RPMI7951 (cell line): Measurements from ENCODE around the gene CLEC16A. TPM values are rescaled to one million over a fixed set of nuclear protein-coding genes. Genes with fewer than 3 reads are reported as not detected.

Experiments used
- DNase-seq: peaks from one replicate; pipeline ENCODE4 v3.0.0-alpha.2; 2012; ENCODE audit warnings: low read depth
- total RNA-seq: library from RNA; depleted of rRNA; stranded (reverse); fragments of >200 nt; shearing (Covaris generic); gene quantifications from 2 replicates; pipeline ENCODE4 v1.2.3, GENCODE V29; 2014

CLEC16A gene
- total RNA-seq, 1 experiment from 2014 or later: 8.8 TPM

DNA sequence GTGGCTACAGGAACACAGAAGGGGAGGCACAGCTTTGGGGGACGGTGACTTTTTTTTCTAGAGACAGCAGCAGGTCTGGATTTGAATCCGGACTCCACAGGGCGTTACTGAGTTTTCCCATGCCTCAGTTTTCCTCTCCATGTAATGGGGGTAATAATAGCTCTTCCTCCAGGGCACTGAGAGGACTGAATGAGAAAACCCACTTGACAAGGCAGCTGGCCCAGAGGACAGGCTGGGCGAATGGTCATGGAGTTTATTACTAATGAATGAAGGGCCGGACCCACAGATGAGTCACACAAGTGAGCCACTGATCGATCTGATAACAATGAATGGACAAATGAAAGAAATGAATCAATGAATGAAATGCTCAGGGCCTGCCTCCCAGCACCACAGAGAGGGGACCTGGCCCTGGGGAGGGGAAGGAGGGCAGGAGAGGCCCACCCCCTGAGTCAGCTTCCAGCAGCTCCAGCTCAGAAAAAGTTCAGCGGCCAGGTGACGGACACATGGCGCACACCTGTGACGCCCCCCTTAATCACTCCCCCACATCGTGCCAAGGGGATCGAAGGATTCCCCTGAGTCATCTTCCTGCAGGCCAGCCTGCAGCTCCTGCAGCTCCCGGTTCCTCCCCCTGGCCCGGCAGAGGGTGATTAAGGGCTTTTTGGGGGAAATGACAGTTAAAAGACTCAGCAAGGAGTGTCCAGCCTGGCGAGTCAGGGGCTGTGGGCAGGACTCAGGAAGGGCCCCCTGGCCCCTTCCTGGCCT is 257.3 kb downstream of the CLEC16A start:
- DNase-seq: peak; percentile 97

DNA sequence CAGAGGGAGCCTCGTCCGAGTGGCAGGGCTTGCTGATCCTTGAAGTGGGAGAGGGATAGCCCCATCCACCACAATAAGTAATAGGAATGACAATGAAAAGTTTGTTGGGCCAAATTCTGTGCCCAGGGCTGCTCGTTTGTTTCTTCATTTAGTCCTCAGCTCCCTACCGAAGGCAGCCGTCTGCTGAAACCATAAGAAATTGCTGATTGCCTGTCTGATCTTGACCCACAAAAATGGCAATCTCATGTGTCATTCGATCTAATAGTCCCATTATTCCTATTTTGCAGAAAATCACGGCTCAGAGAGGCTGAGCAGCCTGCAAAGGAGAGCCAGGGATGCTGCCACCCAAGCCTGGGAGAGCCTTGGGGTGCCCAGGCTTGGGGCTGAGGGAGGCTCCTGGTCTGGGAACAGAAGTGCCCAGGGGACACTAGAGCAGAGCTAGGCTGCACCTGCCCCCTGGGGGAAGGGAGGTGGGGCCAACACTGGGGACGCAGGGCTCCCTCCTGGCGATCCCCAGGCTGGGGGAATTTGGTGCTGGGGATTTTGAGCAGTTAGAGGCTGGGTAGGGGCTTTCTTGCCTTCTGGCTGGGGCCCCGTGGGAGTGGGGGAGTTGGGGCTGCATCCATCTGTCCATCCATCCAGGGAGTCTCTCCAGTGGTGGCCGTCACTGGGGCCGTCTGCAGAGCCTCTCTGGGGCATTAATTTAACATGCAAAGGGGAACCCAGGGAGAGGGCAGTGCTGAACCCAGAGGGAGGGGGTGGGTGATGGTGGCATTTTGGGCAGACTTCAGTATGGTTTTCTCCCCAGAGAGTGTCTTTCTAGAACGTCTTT is 258.1 kb downstream of the CLEC16A start:
- no peak for DNase-seq

DNA sequence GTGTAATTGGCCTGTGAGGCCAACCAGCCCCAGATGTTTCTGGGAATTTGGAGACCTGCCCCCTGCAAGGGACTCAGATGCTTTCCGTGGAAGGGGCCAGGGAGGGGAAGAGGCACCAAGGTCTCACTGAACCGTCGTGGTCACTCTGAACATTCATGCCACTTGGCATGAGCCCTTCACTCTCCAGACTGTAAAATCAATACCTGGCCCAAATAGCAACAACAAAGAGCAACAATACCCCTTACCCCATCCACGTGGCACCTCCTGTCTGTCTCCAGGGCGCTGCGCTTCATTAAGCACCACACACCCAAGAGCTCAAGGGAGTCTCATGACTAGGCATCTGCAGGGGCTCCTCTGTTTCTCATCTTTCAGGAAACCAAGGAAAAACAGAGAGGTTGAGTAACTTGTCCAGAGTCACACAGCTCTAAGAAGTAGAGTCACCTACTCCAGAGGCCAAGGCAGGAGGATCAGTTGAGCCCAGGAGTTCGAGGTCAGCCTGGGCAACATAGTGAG is 258.8 kb downstream of the CLEC16A start:
- DNase-seq: peak; percentile 24

DNA sequence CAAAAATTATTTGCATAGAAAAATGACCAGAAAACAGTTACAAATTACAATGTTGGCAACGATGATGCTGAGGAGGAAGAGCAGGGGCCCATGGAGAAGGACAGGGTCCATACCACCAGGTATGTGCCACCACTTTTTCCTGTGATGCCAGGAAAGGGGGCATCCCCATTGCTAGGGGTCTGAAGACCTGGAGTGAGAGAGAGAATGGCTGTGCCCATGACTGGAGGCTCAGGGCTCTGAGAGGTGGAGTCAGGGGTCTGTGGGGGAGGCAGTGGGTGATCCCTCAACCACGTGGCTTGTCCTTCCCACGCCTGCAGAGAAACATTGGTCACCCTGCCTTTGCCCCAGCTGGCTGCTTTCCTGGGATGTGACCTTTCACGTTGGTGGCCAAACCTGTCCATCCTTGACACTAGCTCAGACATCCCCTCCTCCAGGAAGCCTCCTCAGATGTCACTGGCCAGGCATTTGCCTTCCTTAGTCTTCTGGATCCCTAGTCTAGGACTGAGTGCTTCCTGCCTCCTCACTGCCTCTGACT is 260.2 kb downstream of the CLEC16A start:
- DNase-seq: no peak

DNA sequence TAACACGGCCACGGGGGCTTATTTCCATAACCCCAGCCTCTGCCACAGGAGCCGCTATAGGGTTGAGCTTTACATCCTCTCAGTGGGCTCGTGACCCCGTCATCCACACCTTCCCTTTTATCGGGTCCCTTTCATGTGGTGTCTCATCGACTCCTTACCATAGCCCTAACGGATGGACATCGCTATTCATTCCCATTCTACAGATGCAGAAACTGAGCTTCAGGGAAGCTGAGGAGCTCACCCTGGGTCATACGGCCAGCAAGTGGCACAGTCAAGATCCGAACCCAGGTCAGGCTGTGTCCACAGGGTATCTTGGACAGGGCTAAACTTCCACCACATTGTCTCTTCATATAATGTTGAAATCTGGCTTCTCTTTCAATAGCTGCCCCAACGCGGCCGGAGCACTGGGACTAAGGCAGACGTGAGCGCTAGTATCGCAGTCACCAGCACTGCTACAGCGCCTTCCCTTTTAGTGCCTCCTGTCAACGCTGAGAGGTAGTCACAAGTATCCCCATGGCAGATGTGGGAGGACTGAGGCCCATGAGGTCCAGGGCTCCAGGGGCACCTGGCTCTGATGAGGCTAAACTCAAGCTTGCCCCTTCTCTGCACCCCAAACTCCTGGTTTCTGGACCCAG is 260.8 kb downstream of the CLEC16A start:
- DNase-seq: no peak

DNA sequence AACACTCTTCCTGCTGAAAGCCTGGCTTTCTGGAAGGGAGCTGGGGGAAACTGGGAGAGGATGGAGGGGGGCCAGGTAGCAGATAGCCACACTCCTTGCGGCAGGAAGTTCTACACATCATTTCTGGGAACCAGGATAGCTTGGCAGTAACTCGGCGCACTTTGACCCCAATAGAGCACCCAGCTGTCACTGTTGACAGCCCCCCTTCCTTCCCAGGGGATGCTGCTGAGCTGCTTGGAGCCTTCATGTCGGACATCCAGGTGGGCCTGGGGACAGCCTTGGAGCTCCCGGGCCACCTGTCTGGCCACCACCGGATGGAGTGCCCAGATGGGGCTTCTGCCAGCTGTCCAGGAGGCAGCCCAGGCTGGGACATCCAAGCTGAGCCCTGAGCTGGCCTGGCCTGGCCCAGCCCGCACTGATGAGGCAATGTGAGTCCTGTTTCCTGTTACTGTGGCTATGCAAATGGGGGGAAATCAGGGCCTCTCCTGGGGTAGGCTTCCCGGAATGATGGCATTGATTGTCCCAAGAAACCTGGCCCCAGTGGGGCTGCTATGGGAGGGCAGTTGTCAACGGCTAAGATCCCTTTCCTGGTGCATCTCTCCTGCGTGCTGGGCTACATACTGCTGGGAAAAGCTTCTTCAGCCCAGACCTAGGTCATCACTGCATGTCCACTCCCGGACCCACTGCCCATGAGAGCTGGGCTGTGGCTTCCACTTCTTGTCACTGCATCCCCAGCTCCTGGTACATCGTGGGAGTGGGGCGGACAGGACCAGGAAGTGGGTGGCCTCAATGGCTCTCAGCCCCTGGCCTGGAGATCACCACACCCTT is 261.6 kb downstream of the CLEC16A start:
- DNase-seq: peak; percentile 67

DNA sequence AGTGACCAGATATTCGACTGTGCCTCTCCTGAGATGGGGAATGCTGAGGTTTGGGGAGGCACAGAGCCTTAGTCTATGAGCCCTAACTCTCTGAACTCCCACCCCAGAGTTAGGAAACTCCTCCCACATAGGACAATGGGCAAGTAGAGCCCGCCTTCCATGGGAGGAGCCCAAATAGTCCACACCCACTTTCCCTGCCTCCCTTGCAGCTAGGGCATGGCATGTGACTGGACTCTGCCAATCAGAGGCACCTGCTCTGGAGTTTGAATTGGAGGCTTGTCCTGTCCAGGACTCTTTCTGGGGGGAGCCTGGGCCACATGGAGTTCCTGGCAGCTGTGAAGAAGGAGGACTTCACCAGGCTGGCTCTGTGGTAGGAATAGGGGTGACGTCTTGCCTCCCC is 263.3 kb downstream of the CLEC16A start:
- no peak for DNase-seq

DNA sequence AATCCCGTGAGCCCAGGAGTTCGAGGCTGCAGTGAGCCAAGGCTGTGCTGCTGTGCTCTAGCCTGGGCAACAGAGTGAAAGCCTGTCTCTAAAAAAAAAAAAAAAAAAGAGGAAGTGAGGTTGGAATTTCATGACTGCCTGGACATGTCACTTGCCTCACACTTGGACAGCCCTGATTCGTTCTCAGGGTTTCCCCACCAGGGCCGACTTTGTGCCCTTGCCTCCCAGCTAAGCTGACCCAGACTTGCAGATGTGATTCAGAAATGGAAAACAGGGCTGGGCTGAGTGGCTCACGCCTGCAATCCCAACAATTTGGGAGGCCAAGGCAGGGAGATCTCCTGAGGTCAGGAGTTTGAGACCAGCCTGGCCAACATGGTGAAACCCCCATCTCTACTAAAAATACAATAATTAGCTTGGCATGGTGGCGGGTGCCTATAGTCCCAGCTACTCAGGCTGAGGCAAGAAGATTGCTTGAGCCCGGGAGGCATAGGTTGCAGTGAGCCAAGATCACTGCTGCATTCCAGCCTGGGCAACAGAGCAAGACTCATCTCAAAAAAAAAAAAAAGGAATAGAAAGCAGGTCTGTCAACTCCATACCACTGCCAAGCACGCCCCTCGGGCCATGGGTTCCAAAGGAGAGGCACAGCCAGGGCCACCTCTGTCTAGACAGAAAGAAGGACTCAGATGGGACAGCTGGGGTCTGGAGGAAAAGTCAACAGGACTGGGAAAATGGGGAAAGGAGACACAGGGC is 264.7 kb downstream of the CLEC16A start:
- no peak for DNase-seq

DNA sequence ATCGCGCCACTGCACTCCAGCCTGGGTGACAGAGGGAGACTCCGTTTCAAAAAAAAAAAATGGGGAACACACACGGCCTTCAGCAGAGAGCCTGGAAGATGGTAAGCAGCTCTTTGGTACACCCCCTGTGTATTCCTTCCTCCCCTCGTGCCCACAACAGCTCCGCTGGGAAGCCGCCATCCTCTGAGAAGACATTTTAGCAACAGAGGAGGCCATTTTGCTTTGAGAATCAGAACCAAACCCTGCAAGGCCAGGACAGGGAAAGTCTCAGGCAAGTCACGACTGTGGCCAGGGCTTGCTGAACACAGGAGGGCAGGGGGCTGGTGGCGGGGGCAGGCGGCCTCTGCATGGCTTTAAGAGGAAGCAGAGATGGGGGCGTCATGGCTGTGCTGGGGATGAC is 265.9 kb downstream of the CLEC16A start:
- no peak for DNase-seq

DNA sequence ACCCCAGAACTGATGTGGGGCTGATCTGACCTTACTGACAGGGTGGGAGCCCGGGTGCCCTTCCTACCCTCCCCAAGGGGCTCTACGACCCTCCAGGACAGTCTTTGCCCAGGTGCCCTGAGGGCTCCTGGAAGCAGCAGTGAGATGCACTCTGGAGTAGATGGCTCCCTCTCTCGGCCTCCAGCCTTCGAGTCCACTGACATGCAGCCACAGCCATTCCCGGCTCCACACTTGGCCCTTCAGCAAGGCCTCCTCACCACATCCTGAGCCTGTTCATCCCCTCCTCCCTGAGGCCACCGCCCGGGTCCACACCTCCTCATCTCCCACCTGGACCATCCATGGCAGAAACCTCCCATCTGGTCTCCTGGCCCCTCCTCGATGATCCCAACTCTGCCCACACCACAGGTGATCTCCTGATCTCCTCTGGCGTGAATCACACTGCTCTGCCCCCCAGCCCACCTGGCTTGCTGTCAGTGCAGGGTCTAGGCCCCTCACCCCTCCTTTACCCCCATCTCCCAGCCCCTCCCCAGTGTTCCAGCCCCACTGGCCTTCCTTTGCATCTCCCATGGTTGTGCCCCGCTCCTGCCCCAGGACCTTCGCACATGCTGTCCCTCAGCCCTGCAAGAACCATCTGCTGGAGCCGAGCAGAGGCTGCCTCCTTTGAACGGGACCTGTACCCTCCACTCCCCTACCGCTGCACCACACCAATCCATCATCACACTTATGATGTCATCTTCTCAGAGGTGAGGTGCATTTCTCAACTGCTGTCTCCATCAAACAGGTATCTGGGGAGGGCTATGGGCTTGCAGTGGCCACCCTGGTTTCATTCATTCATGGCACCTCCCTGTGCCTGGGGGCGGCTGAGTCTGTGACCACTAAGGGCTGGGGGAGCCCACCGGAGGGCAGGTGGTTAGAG is 267.0 kb downstream of the CLEC16A start:
- no peak for DNase-seq

DNA sequence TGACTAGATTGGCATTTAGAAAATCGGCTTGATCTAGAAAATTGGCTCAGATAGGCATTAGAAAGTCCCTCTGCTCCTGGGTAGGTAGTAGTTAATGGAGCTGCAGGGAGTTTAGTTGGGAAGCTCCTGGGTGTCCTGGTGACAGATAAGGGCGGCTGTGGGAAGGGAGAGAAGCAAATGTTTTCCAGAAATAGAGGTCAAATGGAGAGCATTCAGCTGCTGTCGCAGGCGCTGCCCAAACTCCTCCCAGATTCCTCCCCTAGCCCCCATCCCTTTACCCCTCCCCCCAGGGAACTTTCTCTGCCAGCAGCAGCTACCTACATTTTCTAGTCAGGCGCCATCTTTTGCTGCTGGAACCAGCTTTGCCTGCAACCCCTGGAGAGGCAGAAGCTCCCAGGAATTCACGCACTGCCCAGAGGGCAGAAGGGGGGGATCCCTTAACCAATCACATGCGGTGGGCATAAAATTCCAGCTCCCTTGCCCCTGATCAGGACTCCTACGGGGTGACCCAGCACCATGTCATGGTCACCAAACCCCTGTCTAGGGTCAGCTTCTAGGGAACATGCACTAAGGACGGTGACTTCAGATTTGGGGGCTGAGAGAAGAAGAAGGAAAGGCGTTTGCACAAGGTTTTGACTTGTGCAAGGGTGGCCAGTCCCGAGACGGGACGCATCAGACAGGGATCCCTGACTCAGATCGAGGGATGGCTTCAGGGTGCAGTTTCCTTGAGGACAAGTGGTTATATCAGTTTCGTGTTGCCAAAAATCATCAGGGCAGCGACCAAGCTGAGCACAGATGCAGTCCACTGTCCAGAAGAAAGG is 267.8 kb downstream of the CLEC16A start:
- peak; percentile 42 for DNase-seq

DNA sequence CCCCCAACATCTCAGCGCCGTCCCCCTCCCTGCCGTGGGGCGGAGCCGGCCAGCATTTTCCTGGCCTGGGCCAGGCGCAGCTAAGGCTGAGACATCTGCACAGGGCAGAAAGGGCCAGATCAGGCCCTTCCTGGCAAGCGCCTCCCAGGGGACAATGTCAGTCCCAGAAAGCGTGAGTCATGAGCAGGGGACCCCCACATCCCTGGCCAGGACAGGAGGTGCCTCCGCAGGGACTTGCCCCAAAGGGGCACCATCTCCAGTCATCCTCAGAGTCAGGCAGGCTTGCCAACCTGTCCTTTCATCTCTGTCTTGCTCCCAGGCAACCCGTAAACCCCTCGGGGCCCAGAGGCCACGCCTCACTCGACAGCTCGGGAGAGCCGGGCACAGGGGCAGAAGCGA is 268.4 kb downstream of the CLEC16A start:
- peak; percentile 69 for DNase-seq

DNA sequence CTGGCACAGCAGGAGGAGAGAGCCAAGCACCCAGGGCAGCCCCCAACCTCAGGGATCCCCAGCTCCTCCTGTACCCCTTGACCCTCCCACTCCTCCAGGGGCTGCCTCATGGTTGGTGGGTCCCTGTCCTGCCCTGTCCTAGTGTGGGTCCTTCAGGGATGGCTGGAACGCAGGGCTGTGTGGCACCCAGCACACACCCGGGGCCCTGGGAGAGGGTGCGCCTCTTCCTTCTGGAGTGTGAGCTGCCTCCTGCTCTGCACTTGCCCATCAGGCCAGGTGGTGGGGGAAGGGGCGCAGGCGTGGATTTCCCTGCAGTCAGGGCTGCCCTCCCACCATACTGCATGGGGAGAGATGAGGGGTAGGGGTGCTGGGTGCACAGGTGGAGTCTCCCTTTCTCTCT is 269.0 kb downstream of the CLEC16A start:
- DNase-seq: no peak

DNA sequence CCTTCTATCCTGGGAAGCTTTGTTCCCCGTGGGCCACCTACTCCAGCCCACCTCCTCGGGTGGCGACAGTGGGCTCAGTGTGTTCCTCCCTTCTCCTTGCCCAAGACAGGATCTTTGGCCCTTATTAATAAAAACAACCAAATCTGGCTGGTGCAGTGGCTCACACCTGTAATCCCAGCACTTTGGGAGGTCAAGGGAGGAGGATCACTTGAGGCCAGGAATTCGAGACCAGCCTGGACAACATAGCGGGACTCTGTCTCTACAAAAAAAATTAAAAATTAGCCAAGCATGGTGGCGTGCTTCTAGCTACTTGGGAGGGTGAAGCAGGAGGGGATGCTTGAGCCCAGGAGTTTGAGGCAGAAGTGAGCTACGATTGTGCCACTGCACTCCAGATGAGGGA is 269.4 kb downstream of the CLEC16A start:
- no peak for DNase-seq

DNA sequence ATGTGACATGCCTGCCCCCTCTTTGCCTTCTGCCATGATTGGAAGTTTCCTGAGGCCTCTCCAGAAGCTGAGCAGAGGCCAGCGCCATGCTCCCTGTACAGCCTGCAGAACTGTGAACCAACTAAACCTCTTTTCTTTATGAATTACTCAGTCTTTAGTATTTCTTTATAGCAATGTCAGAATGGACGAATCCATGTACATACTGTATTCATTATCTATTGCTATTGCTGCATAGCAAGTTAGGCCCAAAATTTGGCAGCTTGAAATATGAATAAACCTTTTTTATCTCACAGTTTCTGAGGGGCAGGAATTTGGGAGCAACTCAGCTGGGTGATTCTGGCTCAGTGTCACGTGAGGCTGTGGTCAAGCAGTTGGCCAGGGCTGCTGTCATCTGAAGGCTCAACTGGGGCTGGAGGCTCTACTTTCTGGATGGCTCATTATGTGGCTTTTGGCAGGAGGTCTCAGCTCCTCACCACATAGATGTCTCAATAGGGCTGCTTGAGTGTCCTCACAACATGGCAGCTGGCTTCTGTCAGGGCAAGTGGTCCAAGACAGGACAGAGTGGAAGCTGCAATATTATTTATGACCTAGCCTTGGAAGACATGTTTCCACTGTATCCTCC is 271.7 kb downstream of the CLEC16A start:
- DNase-seq: no peak

DNA sequence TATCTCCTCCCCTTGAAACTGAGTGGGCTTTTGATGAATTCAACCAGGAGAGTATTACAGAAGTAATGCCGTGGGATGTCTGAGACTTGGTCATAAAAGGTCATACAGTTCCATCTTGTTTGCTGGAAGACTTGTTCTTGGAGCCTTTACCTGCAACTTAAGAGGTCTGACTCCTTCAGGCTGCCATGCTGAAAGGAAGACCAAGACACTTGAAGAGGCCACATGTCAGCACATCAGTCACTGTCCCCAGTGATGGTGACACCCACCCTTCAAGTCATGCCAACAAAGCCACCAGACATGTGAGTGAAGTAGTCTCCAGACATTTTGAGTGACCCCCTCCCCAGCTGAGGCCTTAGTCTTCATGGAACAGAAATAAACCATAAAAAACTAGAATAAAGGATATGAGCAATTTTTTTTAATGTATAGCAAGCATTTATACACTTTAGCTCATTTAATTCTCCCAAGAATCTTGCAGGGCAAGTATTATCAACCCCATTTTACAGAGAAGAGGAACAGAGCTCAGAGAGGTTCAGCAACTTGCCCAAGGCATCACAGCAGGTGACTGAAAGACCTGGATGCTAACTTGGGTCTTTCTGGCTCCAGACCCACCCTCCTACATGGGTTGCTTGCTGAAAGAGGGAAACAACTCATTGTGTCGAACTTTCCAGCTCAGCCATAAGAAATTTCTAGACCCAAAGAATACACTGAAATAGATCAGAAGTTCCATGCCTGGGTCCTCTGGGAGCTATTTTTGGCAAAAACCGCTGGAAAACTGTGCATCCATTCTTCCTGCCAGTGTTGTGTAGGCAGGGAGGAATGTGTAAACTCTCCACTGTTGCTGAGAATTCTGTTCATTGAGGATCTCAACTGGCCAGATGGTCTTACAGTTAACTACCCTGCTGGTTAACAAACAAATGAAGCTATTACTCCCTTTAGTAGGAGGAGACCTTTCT is 273.6 kb downstream of the CLEC16A start:
- no peak for DNase-seq

DNA sequence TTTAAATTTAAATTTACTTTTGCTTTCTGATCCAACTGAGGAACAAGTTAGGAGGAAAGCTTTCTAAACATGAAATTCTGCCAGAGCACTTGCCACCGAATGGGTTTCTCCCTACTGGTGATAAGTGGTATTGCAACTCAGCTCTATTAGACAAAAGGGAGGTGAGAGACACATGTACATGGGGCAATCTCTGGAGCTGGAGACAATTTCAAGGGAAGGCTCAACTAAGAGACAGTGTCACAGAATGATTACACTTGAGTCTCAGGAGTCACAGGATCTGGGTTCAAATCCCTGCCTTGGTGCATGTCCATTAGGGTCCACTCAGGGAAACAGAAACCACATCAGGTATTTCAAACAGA is 274.2 kb downstream of the CLEC16A start:
- DNase-seq: no peak
